ENCODE results near the gene RHBDD3.

RHBDD3 gene

GRCh38 chr22:29306175-29306834 lies 38.5 kb upstream of the RHBDD3 start, which contains the start of gene GAS2L1:
TSS of gene GAS2L1 (plus strand) at chr22:29306650. CDS start at chr22:29308106, 1,456 bp downstream.
- peak; percentile 90 for DNase-seq

- DNase-seq: no peak
Measured at GRCh38 chr22:29305836-29306174, 38.0 kb upstream of the RHBDD3 start.

DNA sequence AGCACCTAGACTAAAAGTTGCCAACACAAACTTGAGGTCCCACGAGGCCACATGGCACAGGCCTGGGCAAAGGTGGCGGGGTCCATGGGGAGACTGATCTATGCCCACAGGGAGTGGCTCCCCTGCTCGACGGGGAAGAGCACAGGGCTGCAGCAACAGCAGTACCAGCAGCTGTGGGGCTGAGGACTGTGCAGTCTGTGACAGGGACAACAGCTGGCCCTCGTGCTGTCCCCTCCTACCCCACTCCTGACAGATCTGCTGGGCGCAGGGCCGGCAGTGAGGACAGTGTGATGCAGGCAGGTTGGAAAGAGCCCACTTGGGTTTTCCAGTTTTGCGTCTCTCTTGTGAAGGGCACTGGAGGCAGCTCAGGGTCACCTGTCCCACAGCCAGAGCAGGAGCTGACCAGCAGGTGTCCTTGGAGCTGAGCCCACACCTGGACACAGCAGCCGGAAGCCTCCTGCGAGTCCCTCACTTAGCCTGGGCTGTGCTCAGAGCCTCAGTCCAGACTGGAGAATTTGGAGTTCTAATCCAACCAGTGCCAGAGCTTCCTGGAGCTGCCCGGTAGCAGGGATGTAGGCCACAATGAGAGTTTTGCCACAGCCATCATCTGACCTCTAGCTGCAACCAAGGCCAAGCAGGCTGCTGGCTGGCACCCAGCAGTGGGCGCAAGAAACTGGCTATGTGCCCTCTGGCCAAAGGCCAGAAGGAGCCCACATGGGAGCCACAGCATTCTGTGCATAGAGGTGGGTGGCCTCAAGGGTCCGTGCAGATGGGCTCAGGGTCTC lies 35.1 kb upstream of the RHBDD3 start:
- peak; percentile 39 for DNase-seq

- DNase-seq: no peak
Measured at GRCh38 chr22:29302402-29302680, 34.6 kb upstream of the RHBDD3 start.

DNA sequence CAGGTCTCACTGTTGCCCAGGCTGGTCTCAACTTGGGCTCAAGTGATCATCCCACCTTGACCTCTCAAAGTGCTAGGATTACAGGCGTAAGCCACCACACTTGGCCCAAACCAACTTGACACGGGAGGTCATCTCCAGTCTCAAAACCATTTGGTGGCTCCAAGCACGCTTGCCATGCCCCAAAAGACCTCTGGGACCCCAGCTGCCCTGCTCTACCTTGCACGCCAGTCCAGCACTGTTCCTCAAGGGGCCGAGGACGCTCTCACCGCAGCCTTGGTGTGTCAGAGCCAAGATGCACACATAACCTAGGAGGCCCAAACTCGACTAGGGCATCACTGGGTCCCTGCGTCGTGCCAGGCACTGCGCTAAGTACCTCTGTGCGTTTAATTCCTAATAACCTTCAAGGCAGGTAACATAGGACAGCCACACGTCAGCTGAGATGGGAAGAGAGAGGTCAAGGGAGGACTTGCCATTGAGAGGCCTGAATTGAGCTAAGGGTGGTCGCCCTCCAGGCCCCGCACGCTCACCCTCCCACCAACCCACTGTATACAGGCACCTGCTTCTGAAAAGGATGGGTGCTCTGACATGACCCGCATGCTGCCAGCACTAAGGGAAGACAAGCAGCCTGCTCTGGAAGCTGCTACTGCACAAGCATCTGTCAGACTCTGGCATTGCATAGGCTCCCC lies 34.1 kb upstream of the RHBDD3 start:
- peak; percentile 32 for DNase-seq

DNA sequence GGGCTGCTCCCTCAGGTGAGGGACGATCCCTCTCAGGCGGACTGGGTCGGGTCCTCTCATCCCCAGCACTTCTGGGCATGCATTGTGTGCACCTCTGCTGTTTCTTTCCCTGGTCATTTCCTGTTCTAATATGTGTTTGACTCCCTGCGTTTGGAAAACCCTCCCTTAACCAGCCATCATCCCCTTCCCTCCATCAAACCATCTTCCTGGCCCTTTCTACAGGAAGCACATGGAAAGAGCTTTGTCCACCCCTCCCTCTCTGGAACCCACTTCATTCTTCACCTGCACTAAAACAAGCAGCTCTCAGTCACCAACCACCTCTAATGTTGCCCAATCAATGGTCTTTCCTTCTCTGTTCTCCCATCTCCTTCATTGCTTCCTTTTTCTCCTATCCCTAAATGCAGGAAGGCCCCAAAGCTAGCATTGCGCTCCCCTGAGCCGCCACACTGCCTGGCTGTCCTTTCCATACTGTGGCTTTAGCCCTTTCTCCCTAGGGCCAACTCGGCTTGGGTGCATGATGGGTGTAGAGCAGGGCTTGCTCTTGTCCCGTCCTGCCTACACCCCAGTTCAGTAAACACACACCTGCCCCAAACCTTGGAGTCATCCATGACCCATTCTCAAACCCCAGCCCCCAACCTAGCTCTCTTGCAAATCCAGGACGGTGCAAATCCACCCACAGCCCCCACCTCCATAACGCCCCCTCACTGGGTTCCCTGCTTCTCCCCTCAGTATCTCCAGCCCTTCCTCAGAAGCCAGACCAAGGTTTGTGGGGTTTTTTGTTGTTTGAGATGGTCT lies 33.2 kb upstream of the RHBDD3 start:
- no peak for DNase-seq

DNA sequence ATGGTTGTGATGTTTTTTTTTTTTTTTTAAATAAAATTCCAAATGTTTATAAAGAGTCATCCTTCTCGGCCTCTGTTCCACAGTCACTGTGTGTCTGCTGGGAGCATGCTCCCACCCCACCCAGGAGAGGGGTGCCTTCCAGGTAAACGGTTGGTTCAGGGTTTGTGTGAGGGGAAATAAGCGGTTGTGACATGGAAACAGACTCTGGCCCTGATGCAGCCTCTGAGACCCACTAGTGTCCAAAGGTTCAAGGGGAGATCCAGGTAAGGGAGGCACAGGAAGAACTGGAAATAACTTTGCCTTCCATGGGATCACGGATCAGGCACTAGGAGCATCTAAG lies 32.7 kb upstream of the RHBDD3 start:
- no peak for DNase-seq

DNA sequence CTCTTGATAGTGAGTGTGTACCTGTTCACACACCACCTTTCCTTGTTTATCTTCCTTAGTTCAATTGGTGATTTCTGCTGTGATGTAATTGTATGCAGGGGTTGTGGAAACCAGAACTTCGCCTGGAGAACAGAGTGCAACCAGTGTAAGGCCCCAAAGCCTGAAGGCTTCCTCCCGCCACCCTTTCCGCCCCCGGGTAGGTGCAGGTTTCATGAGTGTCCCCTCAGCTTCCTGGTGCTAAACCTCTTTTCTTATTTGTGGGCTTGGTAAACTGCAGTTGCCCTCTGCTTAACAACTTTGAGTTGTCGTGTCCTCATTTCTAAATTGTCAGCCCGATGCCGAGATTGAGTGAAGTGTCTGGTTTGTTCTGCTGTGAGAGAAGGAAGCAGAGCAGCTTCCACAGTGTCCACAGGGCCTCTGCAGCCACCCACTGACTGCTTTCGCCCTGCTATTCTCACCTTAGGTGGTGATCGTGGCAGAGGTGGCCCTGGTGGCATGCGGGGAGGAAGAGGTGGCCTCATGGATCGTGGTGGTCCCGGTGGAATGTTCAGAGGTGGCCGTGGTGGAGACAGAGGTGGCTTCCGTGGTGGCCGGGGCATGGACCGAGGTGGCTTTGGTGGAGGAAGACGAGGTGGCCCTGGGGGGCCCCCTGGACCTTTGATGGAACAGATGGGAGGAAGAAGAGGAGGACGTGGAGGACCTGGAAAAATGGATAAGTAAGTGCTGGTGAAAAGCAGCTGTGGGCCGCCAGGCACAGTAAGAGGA lies 31.5 kb upstream of the RHBDD3 start:
- no peak for DNase-seq

GRCh38 chr22:29298641-29299040 lies 30.9 kb upstream of the RHBDD3 start:
- no peak for DNase-seq

- no peak for DNase-seq
Measured at GRCh38 chr22:29292379-29292778, 24.6 kb upstream of the RHBDD3 start.

GRCh38 chr22:29291215-29291614 lies 23.4 kb upstream of the RHBDD3 start:
- DNase-seq: no peak

- DNase-seq: no peak
Measured at GRCh38 chr22:29290061-29290460, 22.3 kb upstream of the RHBDD3 start.

- DNase-seq: no peak
Measured at GRCh38 chr22:29288837-29289236, 21.1 kb upstream of the RHBDD3 start.

DNA sequence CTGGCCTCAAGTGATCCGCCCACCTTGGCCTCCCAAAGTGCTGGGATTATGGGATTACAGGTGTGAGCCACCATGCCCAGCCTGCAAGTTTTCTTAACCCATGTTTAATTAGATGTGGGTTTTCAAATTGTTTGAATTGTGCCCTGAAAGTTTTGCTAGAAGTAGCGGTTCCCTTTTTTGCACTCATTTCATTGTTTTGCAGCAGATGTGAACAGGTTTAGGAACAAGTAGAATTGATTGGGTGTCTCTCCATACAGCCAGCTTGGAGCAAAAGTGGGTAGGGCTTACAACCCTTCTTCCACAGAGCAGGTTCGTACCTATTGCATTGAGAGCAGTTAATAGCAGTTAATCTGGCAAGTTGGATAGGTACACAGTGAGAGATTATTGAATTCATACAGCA lies 16.4 kb upstream of the RHBDD3 start:
- no peak for DNase-seq

GRCh38 chr22:29277927-29278326 lies 10.1 kb upstream of the RHBDD3 start:
- DNase-seq: no peak

GRCh38 chr22:29275819-29276565 lies 8.2 kb upstream of the RHBDD3 start:
- no peak for DNase-seq

DNA sequence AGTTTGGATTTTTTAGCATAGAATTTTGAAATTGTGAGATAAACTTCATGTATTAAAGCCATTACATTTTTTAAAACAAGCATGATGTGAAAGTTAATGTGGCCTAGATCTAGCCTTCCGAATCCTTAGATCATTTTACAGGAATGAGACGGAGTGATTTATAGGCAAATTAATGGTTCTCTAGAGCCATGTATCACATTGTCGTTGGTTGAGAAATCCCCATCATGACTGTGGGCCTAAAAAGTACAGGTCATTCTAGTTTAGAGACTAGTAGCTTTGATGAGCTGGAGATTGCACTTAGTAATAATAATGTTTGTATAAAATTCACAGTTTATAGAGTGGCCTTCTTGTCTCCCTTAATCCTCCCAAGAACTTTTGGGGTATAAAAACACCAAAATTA lies 7.4 kb upstream of the RHBDD3 start:
- DNase-seq: no peak

DNA sequence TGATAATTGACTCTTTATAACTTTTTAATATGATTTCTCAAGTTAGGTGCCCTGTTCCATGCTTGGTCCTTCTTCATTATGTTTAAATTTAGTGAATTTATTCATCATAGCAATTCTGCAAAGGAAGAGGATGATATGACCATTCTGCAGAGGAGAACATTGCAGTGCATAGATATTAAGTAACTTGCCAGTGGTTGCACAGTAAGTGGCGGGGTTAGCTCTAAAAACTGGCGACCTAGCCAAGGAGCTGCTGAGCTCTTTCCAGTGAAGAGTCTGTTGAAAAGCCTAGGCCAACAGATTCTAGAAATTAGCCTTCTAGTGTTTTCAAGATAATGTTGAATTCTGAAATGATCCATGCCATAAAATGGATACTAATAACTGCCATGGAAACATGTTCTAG lies 4.8 kb upstream of the RHBDD3 start:
- no peak for DNase-seq

DNA sequence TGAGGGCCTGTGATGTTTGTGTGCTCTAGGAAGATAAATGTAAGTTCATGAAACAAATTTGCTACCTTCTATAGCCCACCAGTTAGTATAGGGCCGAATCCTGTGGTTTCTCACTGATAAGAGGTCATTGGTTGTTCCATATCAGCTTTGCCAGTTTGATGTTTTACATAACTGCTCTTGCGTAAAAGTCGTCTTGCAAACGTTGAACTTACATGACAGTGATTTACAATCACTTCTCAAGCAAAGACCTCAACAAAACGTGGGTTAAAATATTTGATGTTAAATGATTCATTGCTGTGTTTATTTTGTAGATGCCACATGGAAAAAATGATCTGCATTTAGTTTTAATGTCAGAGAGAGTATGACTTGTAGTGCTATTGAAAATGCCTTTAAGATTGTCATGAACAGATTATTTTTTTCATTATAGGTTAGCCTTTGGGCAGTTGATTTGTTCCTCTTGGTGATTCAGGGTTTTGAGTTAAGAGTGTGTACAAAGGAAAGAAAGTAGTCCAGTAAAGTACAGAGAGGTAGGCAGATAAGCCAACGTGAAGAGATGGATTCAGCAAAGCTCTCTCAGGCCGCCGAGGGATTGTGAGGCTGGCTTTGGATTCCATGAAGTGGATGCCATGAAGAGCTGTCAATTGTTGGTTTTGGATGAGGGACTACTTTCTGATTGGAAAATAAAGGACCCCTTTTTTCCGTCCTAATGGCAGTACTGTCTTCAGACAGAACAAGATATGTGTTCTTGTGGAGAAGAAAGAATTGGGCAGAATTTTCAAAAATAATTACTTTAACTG lies 2.9 kb upstream of the RHBDD3 start:
- peak; percentile 96 for DNase-seq

- peak; percentile 33 for DNase-seq
Measured at GRCh38 chr22:29269731-29270474, 2.1 kb upstream of the RHBDD3 start.
